ENCODE results near the gene ZNF124.

The ZNF124 gene

DNA sequence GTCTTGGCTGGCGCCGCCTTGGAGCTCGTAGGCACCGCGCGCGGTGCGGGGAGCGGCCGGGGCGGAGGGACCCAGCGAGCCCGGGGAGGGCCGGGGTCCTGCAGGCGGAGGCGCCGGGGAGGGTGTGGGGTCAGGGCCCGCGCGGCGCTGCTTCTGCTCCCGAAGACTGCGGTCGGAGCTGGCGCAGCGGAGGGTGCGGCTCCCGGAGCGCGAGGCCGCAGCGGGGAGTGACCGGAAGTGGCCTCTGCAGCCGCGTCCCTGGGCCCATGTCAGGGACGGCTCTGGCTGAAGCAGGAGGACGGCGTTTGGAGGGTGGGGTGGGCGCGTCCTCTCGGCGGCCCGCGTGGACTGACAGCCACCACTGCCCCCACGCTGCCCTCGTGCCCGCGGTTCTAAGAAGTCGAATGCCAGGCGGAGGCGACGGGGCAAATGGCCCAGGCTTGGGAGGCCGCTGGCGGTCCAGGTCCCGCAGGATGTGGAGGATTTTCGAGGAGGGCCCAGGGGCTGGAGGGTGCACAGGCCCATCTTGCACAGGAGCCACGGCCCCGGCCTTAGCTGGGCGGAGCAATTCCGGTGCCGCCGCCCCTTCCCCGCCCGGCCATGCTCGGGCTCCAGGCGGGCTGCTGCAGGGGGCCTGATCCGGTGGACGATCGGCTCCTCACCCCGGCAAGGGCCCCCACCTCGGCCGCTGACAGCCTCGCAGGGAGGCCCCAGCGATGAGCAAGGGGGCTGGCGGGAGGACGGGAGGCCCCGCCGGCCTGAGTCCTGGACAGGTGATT lies 59.9 kb downstream of the ZNF124 start:
- no peak for DNase-seq

DNA sequence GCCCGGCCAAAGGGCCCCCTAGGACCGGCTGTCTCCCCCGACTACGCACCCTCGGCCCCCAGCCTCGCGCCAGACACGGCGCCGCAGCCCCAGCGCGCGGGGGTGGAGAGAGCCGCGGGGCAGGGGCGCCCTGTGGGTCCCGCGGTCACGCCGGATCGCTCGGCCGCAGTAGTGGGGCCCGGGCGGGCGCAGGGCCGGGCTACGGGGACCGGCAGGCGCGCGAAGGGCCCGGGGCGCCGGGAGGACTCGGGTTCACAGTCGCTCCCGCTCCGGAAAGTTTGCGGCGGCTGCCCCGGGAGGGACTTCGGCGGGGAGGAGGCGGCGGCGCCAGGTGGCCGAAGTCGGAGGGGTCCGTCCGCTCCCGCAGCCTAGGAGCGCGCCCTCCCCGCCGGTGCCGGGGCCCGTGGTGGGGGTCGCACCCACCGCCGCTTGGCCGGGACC lies 60.5 kb downstream of the ZNF124 start:
- DNase-seq: no peak

DNA sequence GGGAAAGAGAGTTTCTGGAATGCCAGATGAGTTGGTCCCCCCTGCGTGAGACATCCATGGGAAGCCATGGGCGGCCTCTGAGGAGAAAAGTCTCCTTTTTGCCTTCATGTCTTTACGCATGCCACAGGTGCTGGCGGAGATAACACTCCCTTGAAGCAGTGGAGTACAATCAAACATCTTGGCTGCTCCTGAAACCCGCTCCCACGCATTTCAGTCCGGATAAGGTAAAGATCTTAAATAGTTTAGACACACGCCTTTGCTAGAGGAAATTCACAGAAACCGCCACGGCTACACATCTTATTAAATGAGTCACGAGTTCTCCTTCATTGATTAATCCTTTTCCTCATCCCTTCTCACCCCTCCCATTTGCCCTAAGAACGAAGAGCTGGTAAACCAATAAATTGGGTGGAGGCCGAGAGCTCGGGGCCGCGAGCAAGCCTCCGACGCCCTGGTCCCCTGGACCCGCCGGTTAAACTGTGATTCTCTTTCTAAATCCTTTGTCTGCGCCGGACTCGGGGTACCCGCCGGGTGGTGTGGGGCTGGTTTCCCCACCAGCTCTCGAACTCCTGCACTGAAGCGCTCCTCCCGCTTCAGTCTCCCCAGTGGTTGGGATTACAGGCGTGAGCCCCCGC lies 61.1 kb downstream of the ZNF124 start:
- DNase-seq: peak; percentile 37

- DNase-seq: no peak
Measured at GRCh38 chr1:247107694-247108093, 64.1 kb downstream of the ZNF124 start.

GRCh38 chr1:247105966-247106365 lies 65.9 kb downstream of the ZNF124 start:
- no peak for DNase-seq
